Neural cell (in vitro differentiated cells): ENCODE measurements around the gene SPARC.

Source experiments
- EP300 ChIP-seq: fragments of 450-650 bp; conservative IDR thresholded peaks from 2 replicates; pipeline ENCODE4 v1.6.1; 2014; ENCODE audit warnings: antibody characterized with exemption, mild to moderate bottlenecking, moderate library complexity; ENCODE audit not compliant: poor library complexity, severe bottlenecking
- EZH2 ChIP-seq: fragments of 200-600, 300-800 bp; shearing (Covaris generic), sonication (generic); IDR thresholded peaks from 2 replicates; pipeline ENCODE4 v1.6.1; 2014; ENCODE audit warnings: antibody characterized with exemption, low read length, borderline replicate concordance, mild to moderate bottlenecking; ENCODE audit not compliant: insufficient read depth, poor library complexity, severe bottlenecking
- MXI1 ChIP-seq: fragments of 450-650 bp; conservative IDR thresholded peaks from 2 replicates; pipeline ENCODE4 v1.6.1; 2014; ENCODE audit warnings: antibody characterized with exemption, mild to moderate bottlenecking; ENCODE audit not compliant: poor library complexity, severe bottlenecking
- POLR2AphosphoS5 ChIP-seq: IDR thresholded peaks from 2 replicates; pipeline ENCODE4 v1.6.1; 2012
- RAD21 ChIP-seq: fragments of 450-650 bp; conservative IDR thresholded peaks from 2 replicates; pipeline ENCODE4 v1.6.1; 2014; ENCODE audit warnings: antibody characterized with exemption, mild to moderate bottlenecking, moderate library complexity
- REST ChIP-seq: IDR thresholded peaks from 2 replicates; pipeline ENCODE4 v1.6.1; 2012; ENCODE audit warnings: borderline replicate concordance
- SMC3 ChIP-seq: fragments of 450-650 bp; conservative IDR thresholded peaks from 2 replicates; pipeline ENCODE4 v1.6.1; 2014; ENCODE audit warnings: antibody characterized with exemption, mild to moderate bottlenecking, moderate library complexity; ENCODE audit not compliant: poor library complexity
- TAF1 ChIP-seq: IDR thresholded peaks from 2 replicates; pipeline ENCODE4 v1.6.1; 2012; ENCODE audit warnings: low read depth
- TF ChIP-seq, protein P1 (sequence below): fragments of 450-650 bp; IDR thresholded peaks from 2 replicates; pipeline ENCODE4 v1.5.1; 2014; ENCODE audit warnings: antibody characterized with exemption, mild to moderate bottlenecking, moderate library complexity; ENCODE audit not compliant: poor library complexity, severe bottlenecking

DNA sequence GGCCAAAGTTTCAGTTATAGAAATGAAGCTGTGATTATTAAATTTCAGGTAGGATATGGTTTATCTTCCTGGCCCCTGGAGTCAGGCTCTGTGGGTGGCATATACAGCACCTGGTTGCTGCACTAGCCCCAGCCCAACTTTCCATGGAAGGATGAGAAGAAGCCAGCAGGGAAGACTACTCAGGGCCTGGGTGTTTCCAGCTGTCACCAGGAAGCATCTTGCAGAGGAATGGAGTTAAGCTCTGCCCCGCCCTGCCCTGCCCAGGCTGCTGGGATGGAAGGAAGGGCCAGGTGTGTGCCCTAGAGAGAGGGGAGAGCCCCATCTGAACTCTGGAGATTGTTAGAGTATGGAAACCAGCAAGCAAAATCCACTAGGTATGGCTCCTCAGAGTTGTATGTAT, 52.8 kb downstream of the SPARC start:
- TF ChIP-seq, protein P1, sequence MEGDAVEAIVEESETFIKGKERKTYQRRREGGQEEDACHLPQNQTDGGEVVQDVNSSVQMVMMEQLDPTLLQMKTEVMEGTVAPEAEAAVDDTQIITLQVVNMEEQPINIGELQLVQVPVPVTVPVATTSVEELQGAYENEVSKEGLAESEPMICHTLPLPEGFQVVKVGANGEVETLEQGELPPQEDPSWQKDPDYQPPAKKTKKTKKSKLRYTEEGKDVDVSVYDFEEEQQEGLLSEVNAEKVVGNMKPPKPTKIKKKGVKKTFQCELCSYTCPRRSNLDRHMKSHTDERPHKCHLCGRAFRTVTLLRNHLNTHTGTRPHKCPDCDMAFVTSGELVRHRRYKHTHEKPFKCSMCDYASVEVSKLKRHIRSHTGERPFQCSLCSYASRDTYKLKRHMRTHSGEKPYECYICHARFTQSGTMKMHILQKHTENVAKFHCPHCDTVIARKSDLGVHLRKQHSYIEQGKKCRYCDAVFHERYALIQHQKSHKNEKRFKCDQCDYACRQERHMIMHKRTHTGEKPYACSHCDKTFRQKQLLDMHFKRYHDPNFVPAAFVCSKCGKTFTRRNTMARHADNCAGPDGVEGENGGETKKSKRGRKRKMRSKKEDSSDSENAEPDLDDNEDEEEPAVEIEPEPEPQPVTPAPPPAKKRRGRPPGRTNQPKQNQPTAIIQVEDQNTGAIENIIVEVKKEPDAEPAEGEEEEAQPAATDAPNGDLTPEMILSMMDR: no peak
- TF ChIP-seq REST (no peak), POLR2AphosphoS5 (no peak), EP300 (no peak), MXI1 (no peak), TAF1 (no peak), EZH2 (no peak), RAD21 (no peak), SMC3 (no peak)
